IPS-18a (cell line): ENCODE data around the gene YWHAB.

Experiments
- H3K27ac ChIP-seq: one replicate; pipeline ENCODE4 v1.5.1; 2013; ENCODE audit warnings: low read length
- H3K27me3 ChIP-seq: one replicate; pipeline ENCODE4 v1.6.1; 2013; ENCODE audit warnings: mild to moderate bottlenecking, low read length; ENCODE audit not compliant: control insufficient read depth, insufficient read depth
- H3K36me3 ChIP-seq: one replicate; pipeline ENCODE4 v1.6.1; 2013; ENCODE audit warnings: low read depth, low read length; ENCODE audit not compliant: control insufficient read depth
- H3K4me1 ChIP-seq: one replicate; pipeline ENCODE4 v1.6.1; 2013; ENCODE audit warnings: low read depth, low read length; ENCODE audit not compliant: control insufficient read depth
- H3K4me3 ChIP-seq: one replicate; pipeline ENCODE4 v1.5.1; 2013; ENCODE audit warnings: low read length
- H3K9ac ChIP-seq: one replicate; pipeline ENCODE4 v1.6.1; 2013; ENCODE audit warnings: mild to moderate bottlenecking, low read length, moderate library complexity
- H3K9me3 ChIP-seq: one replicate; pipeline ENCODE4 v1.6.1; 2013; ENCODE audit warnings: low read depth, low read length; ENCODE audit not compliant: control insufficient read depth

YWHAB gene

GRCh38 chr20:44943828-44944227 is 58.3 kb downstream of the YWHAB start:
- Histone ChIP-seq H3K4me3 (no peak overlapping the region), H3K27me3 (no peaks in the 10 kb centered on the region), H3K9ac (no peak overlapping the region), H3K4me1 (no peaks in the 10 kb centered on the region), H3K9me3 (no peaks in the 10 kb centered on the region), H3K36me3 (peaks cover 65% of the 10 kb centered on the region), H3K27ac (no peak overlapping the region)

- Histone ChIP-seq H3K36me3 (peaks cover 76% of the 10 kb centered on the region), H3K27ac (no peak overlapping the region), H3K4me1 (no peaks in the 10 kb centered on the region), H3K27me3 (no peaks in the 10 kb centered on the region), H3K4me3 (no peak overlapping the region), H3K9ac (no peak overlapping the region), H3K9me3 (no peaks in the 10 kb centered on the region)
These were observed 59.8 kb downstream of the YWHAB start for GRCh38 chr20:44945261-44945660.

GRCh38 chr20:44946271-44946852 is 60.9 kb downstream of the YWHAB start:
- H3K9me3 ChIP-seq = no peaks in the 10 kb centered on the region
- H3K4me3 ChIP-seq = no peak overlapping the region
- H3K36me3 ChIP-seq = peaks cover 82% of the 10 kb centered on the region
- H3K9ac ChIP-seq = no peak overlapping the region
- H3K27ac ChIP-seq = no peak overlapping the region
- H3K27me3 ChIP-seq = no peaks in the 10 kb centered on the region
- H3K4me1 ChIP-seq = no peaks in the 10 kb centered on the region

GRCh38 chr20:44948107-44948506 is 62.6 kb downstream of the YWHAB start:
- no peak overlapping the region for H3K4me3 ChIP-seq
- peaks cover 82% of the 10 kb centered on the region for H3K36me3 ChIP-seq
- H3K9ac ChIP-seq = no peak overlapping the region
- H3K4me1 ChIP-seq = no peaks in the 10 kb centered on the region
- no peak overlapping the region for H3K27ac ChIP-seq
- H3K9me3 ChIP-seq = no peaks in the 10 kb centered on the region
- H3K27me3 ChIP-seq = no peaks in the 10 kb centered on the region

GRCh38 chr20:44948513-44948912 is 63.0 kb downstream of the YWHAB start:
- no peaks in the 10 kb centered on the region for H3K27me3 ChIP-seq
- H3K27ac ChIP-seq = no peak overlapping the region
- no peak overlapping the region for H3K9ac ChIP-seq
- H3K36me3 ChIP-seq = peaks cover 82% of the 10 kb centered on the region
- H3K9me3 ChIP-seq = no peaks in the 10 kb centered on the region
- no peak overlapping the region for H3K4me3 ChIP-seq
- no peaks in the 10 kb centered on the region for H3K4me1 ChIP-seq

GRCh38 chr20:44950368-44950767 is 64.9 kb downstream of the YWHAB start:
- Histone ChIP-seq H3K27me3 (no peaks in the 10 kb centered on the region), H3K4me1 (no peaks in the 10 kb centered on the region), H3K9me3 (no peaks in the 10 kb centered on the region), H3K4me3 (no peak overlapping the region), H3K27ac (no peak overlapping the region), H3K36me3 (peaks cover 85% of the 10 kb centered on the region), H3K9ac (no peak overlapping the region)

GRCh38 chr20:44952731-44953130 is 67.2 kb downstream of the YWHAB start:
- Histone ChIP-seq H3K9me3 (no peaks in the 10 kb centered on the region), H3K27me3 (no peaks in the 10 kb centered on the region), H3K36me3 (peaks cover 82% of the 10 kb centered on the region), H3K9ac (no peak overlapping the region), H3K4me3 (no peak overlapping the region), H3K27ac (no peak overlapping the region), H3K4me1 (no peaks in the 10 kb centered on the region)

- no peaks in the 10 kb centered on the region for H3K9me3 ChIP-seq
- no peak overlapping the region for H3K4me3 ChIP-seq
- H3K4me1 ChIP-seq = peaks cover 2% of the 10 kb centered on the region
- H3K9ac ChIP-seq = no peak overlapping the region
- peaks cover 69% of the 10 kb centered on the region for H3K36me3 ChIP-seq
- H3K27me3 ChIP-seq = peaks cover 2% of the 10 kb centered on the region
- no peak overlapping the region for H3K27ac ChIP-seq
These were observed 68.7 kb downstream of the YWHAB start for GRCh38 chr20:44954211-44954610.

- peaks cover 4% of the 10 kb centered on the region for H3K4me1 ChIP-seq
- H3K27ac ChIP-seq = no peak overlapping the region
- H3K36me3 ChIP-seq = peaks cover 62% of the 10 kb centered on the region
- peaks cover 5% of the 10 kb centered on the region for H3K27me3 ChIP-seq
- no peak overlapping the region for H3K9ac ChIP-seq
- no peaks in the 10 kb centered on the region for H3K9me3 ChIP-seq
- H3K4me3 ChIP-seq = no peak overlapping the region
These were observed 69.8 kb downstream of the YWHAB start for GRCh38 chr20:44955270-44955669.

- Histone ChIP-seq H3K36me3 (peaks cover 50% of the 10 kb centered on the region), H3K4me1 (peaks cover 14% of the 10 kb centered on the region)
These were observed 70.9 kb downstream of the YWHAB start for GRCh38 chr20:44956410-44956809.

More at GRCh38 chr20:44956410-44956809, 70.9 kb downstream of the YWHAB start:
- Histone ChIP-seq H3K9me3 (no peaks in the 10 kb centered on the region), H3K27ac (no peak overlapping the region), H3K9ac (no peak overlapping the region), H3K4me3 (no peak overlapping the region), H3K27me3 (peaks cover 13% of the 10 kb centered on the region)
